ENCODE results near the gene TSPAN4.

TSPAN4 gene

DNA sequence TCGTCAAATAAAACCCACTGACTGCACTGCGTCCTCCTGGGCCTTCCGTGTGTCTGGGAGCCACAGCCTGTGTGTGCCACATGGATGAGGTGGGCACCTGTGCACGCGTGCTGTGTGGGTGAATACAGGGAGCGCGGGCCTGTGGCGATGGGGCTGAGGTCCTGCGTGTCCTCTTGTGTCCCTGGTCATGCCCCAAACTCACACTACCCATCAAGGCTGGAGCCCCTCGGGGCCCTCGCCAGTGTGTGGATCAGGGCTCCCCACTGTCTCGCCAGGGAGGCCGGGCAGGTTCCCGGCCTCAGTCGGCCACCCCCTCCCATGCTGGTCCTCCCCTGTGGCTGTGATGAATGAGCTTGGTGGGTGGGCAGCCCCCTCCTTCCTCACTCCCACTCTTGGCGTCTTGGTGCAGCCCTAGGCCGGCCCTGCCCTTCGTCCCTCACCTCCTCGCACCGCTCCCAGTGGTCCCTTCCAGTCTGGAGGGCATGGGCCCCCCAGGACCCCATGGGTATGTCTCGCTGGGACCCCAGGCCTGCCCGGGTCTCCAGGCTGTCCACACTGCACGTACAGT, 10.6 kb upstream of the TSPAN4 start:
- peak overlapping the region; percentile 19 to 77 (median 70) for H3K4me3 ChIP-seq

DNA sequence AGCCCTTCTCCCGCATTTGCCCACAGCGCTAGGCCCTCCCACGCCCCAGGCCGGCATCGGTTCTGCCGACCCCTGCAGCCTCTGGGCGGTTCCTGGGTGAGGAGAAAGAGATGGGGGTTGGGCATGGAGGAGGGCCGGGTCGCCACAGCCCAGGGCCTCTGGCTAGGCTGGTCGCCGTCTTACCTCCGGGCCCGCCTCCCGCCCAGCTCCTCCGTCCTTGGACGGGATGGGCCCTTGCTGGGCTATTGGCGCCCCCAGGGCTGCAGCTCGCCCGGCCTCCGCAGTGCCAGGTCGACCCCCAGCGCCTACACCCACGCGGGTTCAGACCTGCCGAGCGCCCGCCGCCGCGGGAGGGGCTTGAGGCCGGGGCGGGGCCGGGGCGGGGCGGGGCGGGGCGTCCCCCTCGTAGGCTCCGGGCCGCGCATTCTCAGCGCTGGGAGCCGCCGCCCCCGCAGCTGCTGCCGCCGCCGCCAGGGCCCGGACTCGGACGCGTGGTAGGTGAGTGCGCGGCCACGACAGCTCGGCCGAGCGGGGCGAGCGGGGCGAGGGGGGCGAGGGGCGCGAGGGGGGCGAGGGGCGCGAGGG, 10.0 kb upstream of the TSPAN4 start, which contains the start of gene CD151:
TSS of gene CD151 (plus strand) at position 424 of the 585 bp plus-strand sequence. CDS start 3,118 bp downstream, outside the sequence.
- Histone ChIP-seq H3K27ac (peak within 1 kb of the TSS; percentile 65 to 93 (median 88)), H3K4me3 (peak within 1 kb of the TSS; percentile 59 to 77 (median 71))

More for the DNA sequence above, 10.6 kb upstream of the TSPAN4 start:
- H3K27ac ChIP-seq = peak overlapping the region in 18 of 21 experiments; percentile 7 to 93 (median 87)

DNA sequence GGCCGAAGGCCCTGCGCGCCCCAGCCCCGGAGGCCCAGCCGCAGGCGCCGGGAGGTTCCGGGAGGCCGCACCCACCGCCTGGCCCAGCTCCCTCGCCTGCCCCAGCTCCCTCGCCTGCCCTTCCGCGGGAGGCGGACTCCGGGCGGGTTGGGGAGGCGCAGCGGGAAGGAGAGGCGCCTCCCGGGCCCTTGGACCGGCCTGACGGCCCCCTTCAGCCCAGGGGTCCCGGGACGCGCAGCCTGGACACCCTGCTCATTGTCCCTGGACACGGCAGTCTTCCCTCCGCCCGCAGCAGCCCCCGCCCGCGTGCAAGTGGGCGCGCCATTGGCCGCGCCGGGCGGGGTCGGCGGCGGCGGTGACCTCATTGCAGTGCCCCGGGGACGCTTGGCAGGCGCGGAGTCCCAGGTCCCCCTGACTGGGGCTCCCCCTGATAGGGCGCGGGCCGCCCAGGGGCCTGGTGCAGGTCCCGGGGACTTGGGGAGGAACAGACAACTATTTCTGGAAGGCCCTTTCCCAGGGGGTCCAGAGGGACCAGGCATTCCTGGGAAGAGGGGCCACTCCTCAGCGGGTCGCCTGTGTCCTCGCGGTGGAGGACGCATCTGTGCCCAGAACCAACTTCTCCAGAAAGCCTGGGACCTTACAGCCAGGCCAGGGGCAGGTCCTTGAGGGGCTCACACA, 9.4 kb upstream of the TSPAN4 start:
- Histone ChIP-seq H3K4me3 (peak overlapping the region; percentile 59 to 77 (median 71)), H3K27ac (peak overlapping the region; percentile 65 to 93 (median 88))

DNA sequence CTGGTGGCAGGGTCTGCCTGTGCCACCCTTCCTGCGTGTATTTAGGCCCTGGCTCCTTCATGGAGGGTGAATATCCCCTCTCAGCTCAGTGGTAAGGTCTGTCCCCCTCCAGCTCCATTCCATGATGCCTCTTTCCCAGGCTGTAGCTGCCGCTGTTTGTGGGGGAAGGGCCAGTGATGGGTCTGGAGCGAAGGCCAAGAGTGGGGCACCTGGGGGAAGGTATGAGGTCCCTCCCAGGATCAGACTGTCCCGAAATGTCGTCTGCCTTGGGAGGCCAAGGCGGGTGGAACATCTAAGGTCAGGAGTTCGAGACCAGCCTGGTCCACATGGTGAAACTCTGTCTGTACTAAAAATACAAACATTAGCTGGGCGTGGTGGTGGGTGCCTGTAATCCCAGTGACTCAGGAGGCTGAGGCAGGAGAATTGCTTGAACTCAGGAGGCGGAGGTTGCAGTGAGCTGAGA, 8.8 kb upstream of the TSPAN4 start:
- Histone ChIP-seq H3K27ac (peak overlapping the region in 20 of 21 experiments; percentile 65 to 93 (median 88)), H3K4me3 (peak overlapping the region; percentile 59 to 77 (median 71))

DNA sequence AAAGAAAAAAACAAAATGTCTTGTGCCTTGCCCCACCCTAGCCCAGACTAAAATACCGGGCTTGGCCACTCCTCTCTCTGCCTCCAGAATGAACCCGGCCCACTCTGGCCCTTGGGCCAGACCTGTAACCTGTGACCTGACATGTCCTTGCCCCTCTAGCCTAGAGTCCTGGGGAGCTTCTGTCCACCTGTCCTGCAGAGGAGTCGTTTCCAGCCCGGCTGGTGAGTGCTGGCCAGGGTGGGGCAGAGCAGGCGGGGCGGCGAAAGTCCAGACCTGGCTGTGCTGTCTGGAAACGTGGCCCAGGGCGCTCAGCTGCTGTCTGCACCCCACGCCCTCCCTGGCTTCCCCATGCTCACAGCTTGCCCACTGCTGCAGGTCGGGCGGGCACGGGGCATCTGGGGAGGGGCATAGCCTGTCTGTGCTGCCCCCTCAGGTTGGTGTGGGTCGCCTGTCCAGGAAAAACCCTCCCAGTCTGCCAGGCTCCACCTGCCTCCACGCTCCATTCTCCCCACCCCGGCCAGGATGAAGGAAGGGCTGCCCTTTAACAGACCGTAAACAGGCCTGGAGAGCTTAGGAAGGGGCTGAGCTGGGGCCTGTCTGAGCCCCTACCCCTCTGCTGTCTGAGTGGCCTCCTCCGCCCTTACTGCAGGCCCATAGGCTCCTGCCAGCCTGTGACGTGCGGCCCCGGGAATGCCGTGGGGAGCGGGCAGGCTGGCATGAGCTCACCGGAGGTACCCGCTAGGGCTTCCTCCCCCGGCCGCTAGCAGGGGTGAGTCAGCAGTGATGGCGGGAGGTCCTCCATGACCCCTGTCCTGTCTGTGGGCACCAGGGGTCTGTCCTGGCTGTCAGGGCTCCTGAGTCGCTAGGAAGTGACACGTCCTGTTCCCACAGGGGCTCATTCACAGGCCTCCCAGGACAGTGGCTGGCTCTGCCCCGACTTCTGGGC, 8.0 kb upstream of the TSPAN4 start:
- Histone ChIP-seq H3K4me3 (peak overlapping the region in 5 of 7 experiments; percentile 59 to 77 (median 71)), H3K27ac (peak overlapping the region in 20 of 21 experiments; percentile 12 to 93 (median 84))

DNA sequence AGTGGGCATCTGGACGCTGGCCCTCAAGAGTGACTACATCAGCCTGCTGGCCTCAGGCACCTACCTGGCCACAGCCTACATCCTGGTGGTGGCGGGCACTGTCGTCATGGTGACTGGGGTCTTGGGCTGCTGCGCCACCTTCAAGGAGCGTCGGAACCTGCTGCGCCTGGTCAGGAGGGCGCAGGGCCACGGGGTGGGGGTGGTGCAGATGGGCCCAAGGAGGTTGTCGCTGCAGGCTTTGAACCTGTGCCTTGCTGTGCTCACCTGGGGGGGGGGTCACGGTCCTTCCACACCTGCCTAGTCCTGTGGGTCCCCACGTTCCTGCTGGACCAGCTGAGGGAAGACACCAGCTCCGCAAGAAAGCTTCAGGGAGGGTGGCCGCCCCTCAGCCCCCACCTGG, 6.4 kb upstream of the TSPAN4 start:
- Histone ChIP-seq H3K4me3 (no peak overlapping the region), H3K27ac (no peak overlapping the region)

DNA sequence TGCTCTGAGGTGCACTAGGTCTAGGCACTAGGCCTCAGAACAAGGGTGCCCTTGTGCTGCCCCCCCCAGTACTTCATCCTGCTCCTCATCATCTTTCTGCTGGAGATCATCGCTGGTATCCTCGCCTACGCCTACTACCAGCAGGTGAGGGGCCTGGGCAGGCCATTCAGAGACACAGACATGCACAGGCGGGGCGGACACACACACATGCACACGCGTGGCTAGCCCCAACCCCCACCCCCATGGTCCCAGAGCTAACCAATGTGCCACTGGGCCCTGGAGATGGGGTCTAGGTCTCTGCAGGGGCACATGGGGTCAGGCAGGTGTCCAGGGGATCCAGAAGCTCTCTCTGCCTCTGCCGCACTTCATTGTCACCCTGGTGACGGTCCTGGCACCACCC, 6.0 kb upstream of the TSPAN4 start:
- Histone ChIP-seq H3K4me3 (no peak overlapping the region), H3K27ac (no peak overlapping the region)

DNA sequence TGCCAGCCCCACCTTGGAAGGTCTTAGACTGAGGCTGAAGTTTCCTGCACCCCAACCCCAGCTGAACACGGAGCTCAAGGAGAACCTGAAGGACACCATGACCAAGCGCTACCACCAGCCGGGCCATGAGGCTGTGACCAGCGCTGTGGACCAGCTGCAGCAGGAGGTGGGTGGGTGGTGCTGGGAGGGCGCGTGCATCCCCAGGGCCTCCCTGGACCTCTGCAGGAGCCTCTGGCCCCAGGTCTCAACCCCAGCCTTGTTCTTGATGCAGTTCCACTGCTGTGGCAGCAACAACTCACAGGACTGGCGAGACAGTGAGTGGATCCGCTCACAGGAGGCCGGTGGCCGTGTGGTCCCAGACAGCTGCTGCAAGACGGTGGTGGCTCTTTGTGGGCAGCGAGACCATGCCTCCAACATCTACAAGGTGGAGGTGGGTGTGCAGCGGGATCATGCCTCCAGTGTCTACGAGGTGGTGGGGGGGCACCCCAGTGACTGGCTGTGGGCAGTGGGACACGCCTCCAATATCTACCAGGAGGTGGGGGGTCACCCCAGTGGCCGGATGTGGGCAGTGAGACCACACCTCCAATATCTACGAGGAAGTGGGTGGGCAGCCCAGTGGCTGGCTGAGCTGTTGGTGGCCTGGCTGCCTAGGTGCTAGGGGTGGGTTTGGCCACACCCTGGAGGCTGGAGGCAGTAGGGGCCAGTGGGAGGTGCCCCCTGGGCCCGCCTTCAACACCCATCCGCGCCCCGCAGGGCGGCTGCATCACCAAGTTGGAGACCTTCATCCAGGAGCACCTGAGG, 5.3 kb upstream of the TSPAN4 start:
- no peak overlapping the region for H3K4me3 ChIP-seq

DNA sequence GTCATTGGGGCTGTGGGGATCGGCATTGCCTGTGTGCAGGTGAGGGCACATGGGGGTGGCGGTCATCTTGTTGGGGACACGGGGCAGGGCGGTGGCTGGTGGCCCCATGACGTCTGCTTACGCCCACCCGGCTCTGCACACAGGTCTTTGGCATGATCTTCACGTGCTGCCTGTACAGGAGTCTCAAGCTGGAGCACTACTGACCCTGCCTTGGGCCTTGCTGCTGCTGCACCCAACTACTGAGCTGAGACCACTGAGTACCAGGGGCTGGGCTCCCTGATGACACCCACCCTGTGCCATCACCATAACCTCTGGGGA, 4.7 kb upstream of the TSPAN4 start:
- no peak overlapping the region for H3K4me3 ChIP-seq
- H3K27ac ChIP-seq = peak overlapping the region in 1 of 21 experiments; percentile 0

More for the DNA sequence above, 5.3 kb upstream of the TSPAN4 start:
- H3K27ac ChIP-seq = no peak overlapping the region

DNA sequence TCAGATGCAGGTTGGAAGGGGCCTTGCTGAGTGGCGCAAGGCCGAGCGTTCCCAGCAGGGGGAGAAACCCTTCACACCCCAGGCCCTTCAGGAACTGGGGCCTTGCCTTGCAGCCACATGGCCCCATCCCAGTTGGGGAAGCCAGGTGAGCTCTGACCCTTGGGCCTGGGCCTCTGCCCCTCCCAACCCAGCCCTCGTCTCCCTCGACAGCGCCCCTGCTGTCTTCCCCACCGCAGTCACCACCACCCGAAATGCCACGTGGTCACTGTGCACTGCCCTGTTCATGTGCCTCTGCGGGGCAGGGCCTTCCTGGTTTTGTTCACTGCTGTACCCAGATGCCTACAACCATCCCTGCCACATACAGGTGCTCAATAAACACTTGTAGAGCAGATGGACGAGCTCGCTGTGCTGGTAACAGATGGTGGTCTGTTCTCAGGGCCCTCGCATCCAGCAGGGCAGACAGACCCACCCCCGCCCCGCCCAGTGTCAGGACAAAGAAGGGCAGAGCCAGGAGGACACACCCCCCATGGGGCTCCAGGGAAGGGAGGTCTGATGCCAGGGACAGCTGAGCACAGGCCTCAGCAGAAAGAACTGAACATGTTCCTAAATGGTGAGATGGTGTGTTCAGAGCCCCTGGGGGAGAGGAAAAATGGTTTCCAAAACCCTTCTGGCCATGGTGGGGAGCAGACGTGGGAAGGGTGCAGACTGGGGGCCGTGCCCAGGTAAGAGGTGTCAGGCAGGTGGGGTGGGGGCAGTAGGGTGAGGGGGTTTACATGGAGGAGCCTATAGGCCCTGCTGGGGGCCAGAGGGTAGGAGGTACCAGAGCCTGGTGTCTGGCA, 4.0 kb upstream of the TSPAN4 start:
- Histone ChIP-seq H3K27ac (peak overlapping the region in 5 of 21 experiments; percentile 0 to 41 (median 8)), H3K4me3 (no peak overlapping the region)

DNA sequence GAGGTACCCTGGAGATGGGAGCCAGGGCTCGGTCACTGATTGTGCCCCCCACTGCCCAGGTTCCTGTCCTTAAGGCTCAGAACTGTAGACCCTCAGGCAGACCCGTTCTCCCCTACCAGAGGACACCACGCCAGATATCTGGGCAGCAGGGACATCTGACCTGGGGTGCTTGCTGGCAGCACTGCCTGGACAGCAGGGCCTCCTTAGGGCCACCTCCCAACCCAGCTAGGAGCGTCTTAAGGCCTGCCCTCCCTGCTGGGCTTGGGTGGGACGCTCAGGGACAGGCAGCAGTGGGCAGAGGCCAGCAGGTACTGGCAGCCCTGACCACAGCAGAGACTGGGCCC, 3.4 kb upstream of the TSPAN4 start:
- H3K4me3 ChIP-seq = no peak overlapping the region
- peak overlapping the region in 3 of 21 experiments; percentile 1 to 41 (median 8) for H3K27ac ChIP-seq

DNA sequence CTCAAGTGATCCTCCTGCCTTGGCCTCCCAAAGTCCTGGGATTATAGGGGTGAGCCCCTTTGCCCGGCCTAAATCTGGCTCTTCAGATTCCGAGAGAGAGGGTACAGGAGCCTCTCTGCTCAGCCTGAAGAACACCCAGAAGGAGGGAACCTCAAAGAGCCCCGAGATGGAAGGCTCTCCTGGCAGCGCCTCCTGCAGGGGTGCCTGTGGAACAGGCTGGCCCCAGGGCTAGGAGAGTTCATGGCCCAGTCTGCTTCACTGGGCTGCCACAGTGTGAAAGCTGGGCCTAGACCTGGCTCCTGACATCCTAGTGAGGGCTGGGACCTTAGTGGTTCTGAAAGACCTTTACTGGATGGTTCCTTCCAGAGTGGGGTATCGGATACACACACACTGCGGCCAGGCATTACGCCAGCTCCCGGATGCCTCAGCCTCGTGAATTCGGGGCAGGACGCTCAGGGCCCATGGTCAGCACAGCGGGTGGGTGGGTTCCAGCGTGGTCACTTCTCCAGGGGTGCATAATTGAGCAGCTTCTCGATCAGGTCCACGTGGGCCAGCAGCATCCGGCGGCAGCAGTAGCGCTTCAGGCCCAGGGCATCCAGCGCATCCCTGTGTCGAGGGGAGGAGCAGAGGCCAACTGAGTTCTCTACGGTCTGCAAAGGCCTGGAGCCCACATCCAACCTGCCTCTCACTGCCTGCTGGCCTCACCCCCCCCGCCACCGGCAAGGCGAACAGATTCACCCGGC, 2.6 kb upstream of the TSPAN4 start:
- H3K4me3 ChIP-seq = peak overlapping the region in 1 of 7 experiments; percentile 3

DNA sequence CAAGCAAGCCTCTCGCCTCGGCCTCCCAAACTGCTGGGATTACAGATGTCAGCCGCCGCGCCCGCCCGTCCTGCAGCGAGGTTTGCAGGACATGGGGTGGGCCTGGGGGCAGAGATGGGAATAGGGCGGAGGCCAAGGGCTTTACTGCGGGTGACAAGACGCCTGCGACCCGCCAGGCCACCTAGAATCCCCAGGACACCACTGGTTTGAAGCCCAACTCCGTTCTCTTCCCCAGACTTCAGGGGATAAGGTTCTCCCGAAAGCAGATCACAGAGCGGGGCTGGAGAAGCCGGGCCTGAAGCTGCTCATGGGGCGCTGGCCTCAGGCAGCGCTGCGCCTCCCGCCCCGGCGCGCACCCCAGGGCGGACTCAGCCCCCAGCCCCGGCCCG, 677 bp upstream of the TSPAN4 start:
- H3K4me3 ChIP-seq = peak overlapping the region; percentile 70 to 99 (median 86)
- peak overlapping the region; percentile 91 to 100 (median 98) for H3K27ac ChIP-seq

More for the DNA sequence above, 2.6 kb upstream of the TSPAN4 start:
- H3K27ac ChIP-seq = peak overlapping the region in 4 of 21 experiments; percentile 3 to 24 (median 8)

DNA sequence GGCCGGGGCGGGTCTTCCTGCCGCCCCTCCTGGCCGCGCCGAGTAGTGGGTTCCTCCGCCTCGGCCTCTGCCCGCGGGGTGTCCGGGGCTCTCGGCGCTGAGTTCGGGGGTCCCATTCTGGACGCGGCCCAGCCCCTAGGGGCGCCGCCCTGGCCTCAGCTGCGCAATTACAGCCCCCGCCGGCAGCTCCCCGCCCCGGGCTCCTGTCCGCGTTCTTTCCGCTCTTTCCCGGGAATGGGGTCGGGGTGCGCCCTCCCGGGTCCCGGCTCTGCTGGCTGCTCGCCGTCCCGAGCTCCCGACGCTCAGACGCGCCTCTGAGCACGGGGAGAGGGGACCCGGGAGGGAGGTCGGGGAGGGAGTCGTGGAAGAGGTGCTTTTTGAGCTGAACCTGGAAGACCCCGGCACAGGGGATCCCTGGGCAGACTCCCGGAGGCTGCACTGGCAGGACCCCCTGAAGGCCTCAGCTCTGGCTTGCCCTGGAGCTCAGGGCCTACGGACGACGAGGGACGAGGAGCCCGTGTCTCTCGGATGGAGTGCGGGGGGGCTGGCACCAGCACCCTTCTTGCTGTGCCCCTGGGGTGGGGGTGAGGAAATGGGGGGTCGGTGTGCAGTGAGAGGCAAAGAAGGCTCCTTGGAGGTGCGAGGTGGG, 558 bp downstream of the TSPAN4 start:
- peak overlapping the region; percentile 91 to 100 (median 98) for H3K27ac ChIP-seq
- peak overlapping the region; percentile 70 to 99 (median 86) for H3K4me3 ChIP-seq

DNA sequence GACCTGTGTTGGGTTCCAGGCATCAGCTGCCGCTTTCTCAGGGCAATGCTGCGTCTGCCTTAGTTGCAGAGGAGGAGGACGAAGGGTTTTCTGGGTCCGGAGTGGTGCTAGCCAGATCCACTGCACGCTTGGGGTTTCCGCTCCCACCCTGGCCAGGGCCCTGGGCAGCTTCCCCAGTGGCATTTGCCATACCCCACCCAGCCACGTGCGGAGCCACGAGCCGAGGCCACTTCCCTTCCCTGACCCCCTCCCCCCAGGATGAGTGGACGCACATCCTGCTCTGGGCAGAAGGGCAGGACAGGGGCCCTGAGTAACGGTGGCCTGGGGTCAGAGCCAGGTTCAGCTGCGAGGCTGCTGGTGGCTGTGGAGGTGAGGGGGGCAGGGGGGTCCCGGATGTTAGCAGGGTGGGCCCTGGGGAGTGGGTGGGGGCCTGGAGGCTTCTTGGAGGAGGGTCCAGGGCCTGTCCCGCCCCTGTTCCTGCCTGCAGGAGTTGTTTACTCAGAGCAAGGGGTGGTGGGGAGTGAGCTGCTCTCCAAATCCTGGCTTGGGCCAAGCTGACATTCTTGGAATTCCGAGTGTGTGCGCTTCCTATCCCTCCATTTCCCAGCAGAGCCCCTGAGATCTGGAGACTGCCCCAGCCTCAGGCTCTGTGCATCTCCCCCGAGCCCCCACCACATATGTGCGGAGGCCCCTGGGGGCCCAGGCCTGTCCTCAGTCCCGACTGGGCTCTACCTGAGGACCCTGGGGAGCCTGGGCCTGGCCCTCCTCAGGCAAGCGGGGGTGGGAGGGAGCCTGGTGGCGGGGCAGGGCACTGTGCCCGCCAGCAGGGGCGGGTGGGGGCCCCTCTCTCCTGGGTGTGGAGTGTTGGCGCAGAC, 1.4 kb downstream of the TSPAN4 start:
- H3K4me3 ChIP-seq = peak overlapping the region; percentile 70 to 99 (median 86)
- peak overlapping the region; percentile 91 to 100 (median 98) for H3K27ac ChIP-seq
